Measurements from ENCODE around the gene TBL1X. TPM values are rescaled to one million over a fixed set of nuclear protein-coding genes. Genes with fewer than 3 reads are reported as not detected.

TBL1X gene
- total RNA-seq, 4 donors from 2014 or later, result 32.9 to 42.9 (median 33.4) TPM

GRCh38 chrX:9662148-9662547 lies 197.3 kb downstream of the TBL1X start:
- intact Hi-C loops (cut with DNase I), result no loop called here
- H3K4me3 ChIP-seq (replicated peaks in 1 of 3), result no peak overlapping the region
- H3K36me3 ChIP-seq, result no peaks in the 10 kb centered on the region
- no peak for DNase-seq
- H3K27ac ChIP-seq, result no peak overlapping the region
- H3K27me3 ChIP-seq, result no peaks in the 10 kb centered on the region
- H3K9me3 ChIP-seq, result no peaks in the 10 kb centered on the region
- TF ChIP-seq CTCF (IDR thresholded peaks at IDR 0.05) (no peak), POLR2A (IDR thresholded peaks at IDR 0.05) (no peak)
- H3K4me1 ChIP-seq, result no peaks in the 10 kb centered on the region
- WGBS, 2 donors, result 66% methylated on average over 4 of the region's 4 CpGs

GRCh38 chrX:9663216-9663615 lies 198.4 kb downstream of the TBL1X start:
- DNase-seq, result no peak
- no peaks in the 10 kb centered on the region for H3K4me1 ChIP-seq
- H3K9me3 ChIP-seq, result no peaks in the 10 kb centered on the region
- no peak overlapping the region for H3K27ac ChIP-seq
- no peaks in the 10 kb centered on the region for H3K36me3 ChIP-seq
- TF ChIP-seq CTCF (IDR thresholded peaks at IDR 0.05), result no peak
- TF ChIP-seq POLR2A (IDR thresholded peaks at IDR 0.05), result no peak
- no peak overlapping the region for H3K4me3 ChIP-seq (replicated peaks in 1 of 3)
- 88 to 90% methylated on average over 4 of the region's 6 CpGs for WGBS, 2 donors
- intact Hi-C loops (cut with DNase I), result no loop called here
- H3K27me3 ChIP-seq, result no peaks in the 10 kb centered on the region

- H3K36me3 ChIP-seq, result no peaks in the 10 kb centered on the region
- H3K27me3 ChIP-seq, result no peaks in the 10 kb centered on the region
- DNase-seq, result no peak
- WGBS, 2 donors, result 87% methylated on average over 6 of the region's 6 CpGs
- no peak overlapping the region for H3K27ac ChIP-seq
- no peak overlapping the region for H3K4me3 ChIP-seq (replicated peaks in 1 of 3)
- H3K9me3 ChIP-seq, result no peaks in the 10 kb centered on the region
- H3K4me1 ChIP-seq, result no peaks in the 10 kb centered on the region
- intact Hi-C loops (cut with DNase I), result no loop called here
- no peak for TF ChIP-seq POLR2A (IDR thresholded peaks at IDR 0.05)
- TF ChIP-seq CTCF (IDR thresholded peaks at IDR 0.05), result no peak
These were observed 199.4 kb downstream of the TBL1X start for GRCh38 chrX:9664224-9664623.

GRCh38 chrX:9665113-9665512 lies 200.3 kb downstream of the TBL1X start:
- no peak for TF ChIP-seq CTCF (IDR thresholded peaks at IDR 0.05)
- Histone ChIP-seq H3K36me3 (no peaks in the 10 kb centered on the region), H3K4me3 (replicated peaks in 1 of 3) (no peak overlapping the region), H3K9me3 (no peaks in the 10 kb centered on the region), H3K27ac (no peak overlapping the region), H3K27me3 (no peaks in the 10 kb centered on the region), H3K4me1 (no peaks in the 10 kb centered on the region)
- whole genome bisulfite sequencing, 2 donors, result 71 to 76% methylated on average over 4 of the region's 4 CpGs
- DNase-seq, result no peak
- intact Hi-C loops (cut with DNase I), result no loop called here

- Histone ChIP-seq H3K4me3 (replicated peaks in 1 of 3) (no peak overlapping the region), H3K4me1 (no peaks in the 10 kb centered on the region), H3K36me3 (no peaks in the 10 kb centered on the region), H3K27me3 (no peaks in the 10 kb centered on the region), H3K9me3 (no peaks in the 10 kb centered on the region), H3K27ac (no peak overlapping the region)
- TF ChIP-seq CTCF (IDR thresholded peaks at IDR 0.05) (no peak), POLR2A (IDR thresholded peaks at IDR 0.05) (no peak)
- 40 to 42% methylated on average over 3 of the region's 3 CpGs for WGBS, 2 donors
- intact Hi-C loops (cut with DNase I), result no loop called here
- no peak for DNase-seq
These were observed 203.7 kb downstream of the TBL1X start for GRCh38 chrX:9668537-9668936.
